ENCODE measurements around the gene GSG1.

GRCh38 chr12:13042666-13043230, 60.7 kb downstream of the GSG1 start:
- no peak for TF ChIP-seq POLR2A (IDR thresholded peaks at IDR 0.05; ENCODE audit: extremely low read depth, insufficient read length)
- TF ChIP-seq MYC (IDR thresholded peaks at IDR 0.05; ENCODE audit: low read depth, low read length), result no peak
- TF ChIP-seq CTCF (IDR thresholded peaks at IDR 0.05; ENCODE audit: low read depth, low read length), result no peak
- TF ChIP-seq MAX (IDR thresholded peaks at IDR 0.05; ENCODE audit: low read depth, low read length), result no peak
